Natural killer cell (primary cell): ENCODE results near the gene PLCB1. TPM values are rescaled to one million over a fixed set of nuclear protein-coding genes. Genes with fewer than 3 reads are reported as not detected.

Experiments
- ATAC-seq, 3 donors: fragments of 150-1000 bp in 2 of 3; fragments of 200-7000 bp in 1 of 3; cut with Tn5 transposase; 1 replicate in 1 of 3; 2 replicates in 2 of 3; pipeline ENCODE4 v1.10.0; 2021; ENCODE audit warnings: mild to moderate bottlenecking in 2 of 3, moderate library complexity in 2 of 3
- DNase-seq, 2 donors: peaks; one replicate each; pipeline versions ENCODE4 v3.0.0 to v3.0.0-alpha.2; 2013 to 2021; ENCODE audit warnings: mixed read lengths in 1 of 2
- H3K27ac ChIP-seq: one replicate; pipeline ENCODE4 v1.5.1; 2013; ENCODE audit warnings: mild to moderate bottlenecking, low read length
- H3K27me3 ChIP-seq: one replicate; pipeline ENCODE4 v1.6.1; 2013; ENCODE audit warnings: low read length; ENCODE audit not compliant: control insufficient read depth, insufficient read depth
- H3K36me3 ChIP-seq: one replicate; pipeline ENCODE4 v1.6.1; 2013; ENCODE audit warnings: low read length; ENCODE audit not compliant: control insufficient read depth, insufficient read depth
- H3K4me1 ChIP-seq: one replicate; pipeline ENCODE4 v1.6.1; 2013; ENCODE audit warnings: low read length; ENCODE audit not compliant: control insufficient read depth, insufficient read depth
- H3K4me3 ChIP-seq: one replicate; pipeline ENCODE4 v1.5.1; 2013; ENCODE audit warnings: low read length
- H3K9me3 ChIP-seq: one replicate; pipeline ENCODE4 v1.6.1; 2013; ENCODE audit warnings: low read length; ENCODE audit not compliant: control insufficient read depth, insufficient read depth
- H3K27ac Mint-ChIP-seq, 2 donors: one replicate each; pipeline ENCODE4 v1.8.0; 2022; ENCODE audit warnings: mild to moderate bottlenecking in 2 of 2, mixed read lengths in 2 of 2, moderate library complexity in 1 of 2
- H3K27me3 Mint-ChIP-seq, 2 donors: one replicate each; pipeline ENCODE4 v1.8.0; 2022; ENCODE audit warnings: low read depth in 2 of 2, mixed read lengths in 2 of 2
- H3K36me3 Mint-ChIP-seq: one replicate; pipeline ENCODE4 v1.8.0; 2022; ENCODE audit warnings: mixed read lengths
- H3K4me1 Mint-ChIP-seq, 2 donors: one replicate each; pipeline ENCODE4 v1.8.0; 2022; ENCODE audit warnings: mixed read lengths in 2 of 2
- H3K4me3 Mint-ChIP-seq: one replicate; pipeline ENCODE4 v1.8.0; 2022; ENCODE audit warnings: mild to moderate bottlenecking, moderate library complexity, mixed read lengths
- H3K9me3 Mint-ChIP-seq, 2 donors: one replicate each; pipeline ENCODE4 v1.8.0; 2022; ENCODE audit warnings: mixed read lengths in 2 of 2
- WGBS: methylation state at CpG from one replicate; pipeline ENCODE4 v1.1.7; 2013; ENCODE audit warnings: missing lambda C conversion rate; ENCODE audit not compliant: insufficient coverage; 5-methylcytosine and 5-hydroxymethylcytosine counted together
- intact Hi-C: fragments of 100-400 bp; cut with micrococcal nuclease; formaldehyde crosslinking; loops from one replicate; pipeline ENCODE4 v1.14.2; 2022
- total RNA-seq, 4 donors: library from RNA; stranded (reverse); fragments of 120-200 nt in 1 of 4; gene quantifications; one replicate each; pipeline versions ENCODE4 v1.2.3 to v1.2.4, GENCODE V29; 2013 to 2022
- TF ChIP-seq, protein P1 (sequence below): fragments of 200-600 bp; IDR thresholded peaks from one replicate; pipeline ENCODE4 v1.8.0; 2022; ENCODE audit warnings: antibody characterized with exemption

Gene PLCB1
- total RNA-seq, 3 donors from 2014 or later (not counting 1 experiment from before 2014, with no cell fraction given): 48.7 to 66.2 (median 57.7) TPM

DNA sequence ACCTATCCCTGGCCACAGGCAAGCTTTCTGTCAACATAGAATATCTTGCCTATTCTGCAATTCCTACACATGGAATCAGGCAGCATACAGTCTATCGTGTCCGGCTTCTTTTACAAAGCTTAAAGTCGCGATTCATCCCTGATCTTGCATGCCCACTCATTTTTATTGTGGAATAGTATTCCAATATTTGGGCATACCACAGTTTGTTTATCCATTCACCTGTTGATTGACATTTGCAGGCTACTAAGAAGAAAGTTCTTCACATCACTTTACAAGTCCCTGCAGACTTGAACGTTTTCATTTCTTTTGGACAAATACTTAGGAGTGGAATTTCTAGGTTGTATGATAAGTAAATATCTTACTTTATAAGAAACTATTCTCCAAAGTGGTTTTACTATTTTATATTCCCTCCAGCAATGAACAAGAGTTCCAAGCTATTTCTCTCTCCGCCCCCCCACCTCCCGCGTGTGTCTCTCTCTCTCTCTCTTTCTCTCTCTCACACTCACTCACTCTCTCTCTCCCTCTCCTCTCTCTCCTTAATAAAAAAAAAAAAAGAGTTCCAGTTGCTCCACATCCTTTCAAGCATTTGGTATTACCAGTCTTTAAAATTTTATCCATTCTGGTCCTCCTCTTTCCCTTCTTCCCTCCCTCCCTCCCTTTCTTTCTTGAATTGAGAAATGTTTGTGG is 1.1 kb upstream of the PLCB1 start:
- H3K27ac Mint-ChIP-seq: no peak overlapping the region
- H3K36me3 ChIP-seq: no peaks in the 10 kb centered on the region
- DNase-seq: no peak
- H3K9me3 ChIP-seq: no peaks in the 10 kb centered on the region
- H3K4me1 Mint-ChIP-seq: peaks cover 38 to 41% of the 10 kb centered on the region in 2 donors
- H3K4me1 ChIP-seq: peaks cover 16% of the 10 kb centered on the region
- no peaks in the 10 kb centered on the region for H3K27me3 ChIP-seq
- H3K36me3 Mint-ChIP-seq: no peaks in the 10 kb centered on the region
- H3K9me3 Mint-ChIP-seq: no peaks in the 10 kb centered on the region
- H3K27ac ChIP-seq: no peak overlapping the region
- intact Hi-C loops: loop anchor here (5.0 kb wide), 2 partner anchors 81 to 89 kb away; no protein-coding TSS in a partner anchor
- H3K4me3 ChIP-seq: no peak overlapping the region
- TF ChIP-seq, protein P1, sequence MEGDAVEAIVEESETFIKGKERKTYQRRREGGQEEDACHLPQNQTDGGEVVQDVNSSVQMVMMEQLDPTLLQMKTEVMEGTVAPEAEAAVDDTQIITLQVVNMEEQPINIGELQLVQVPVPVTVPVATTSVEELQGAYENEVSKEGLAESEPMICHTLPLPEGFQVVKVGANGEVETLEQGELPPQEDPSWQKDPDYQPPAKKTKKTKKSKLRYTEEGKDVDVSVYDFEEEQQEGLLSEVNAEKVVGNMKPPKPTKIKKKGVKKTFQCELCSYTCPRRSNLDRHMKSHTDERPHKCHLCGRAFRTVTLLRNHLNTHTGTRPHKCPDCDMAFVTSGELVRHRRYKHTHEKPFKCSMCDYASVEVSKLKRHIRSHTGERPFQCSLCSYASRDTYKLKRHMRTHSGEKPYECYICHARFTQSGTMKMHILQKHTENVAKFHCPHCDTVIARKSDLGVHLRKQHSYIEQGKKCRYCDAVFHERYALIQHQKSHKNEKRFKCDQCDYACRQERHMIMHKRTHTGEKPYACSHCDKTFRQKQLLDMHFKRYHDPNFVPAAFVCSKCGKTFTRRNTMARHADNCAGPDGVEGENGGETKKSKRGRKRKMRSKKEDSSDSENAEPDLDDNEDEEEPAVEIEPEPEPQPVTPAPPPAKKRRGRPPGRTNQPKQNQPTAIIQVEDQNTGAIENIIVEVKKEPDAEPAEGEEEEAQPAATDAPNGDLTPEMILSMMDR: no peak
- no peak for ATAC-seq
- H3K27me3 Mint-ChIP-seq: peaks cover 8 to 16% of the 10 kb centered on the region in 2 donors
- 84% methylated on average over 7 of the region's 8 CpGs for WGBS
- H3K4me3 Mint-ChIP-seq: peak overlapping the region; percentile 57

DNA sequence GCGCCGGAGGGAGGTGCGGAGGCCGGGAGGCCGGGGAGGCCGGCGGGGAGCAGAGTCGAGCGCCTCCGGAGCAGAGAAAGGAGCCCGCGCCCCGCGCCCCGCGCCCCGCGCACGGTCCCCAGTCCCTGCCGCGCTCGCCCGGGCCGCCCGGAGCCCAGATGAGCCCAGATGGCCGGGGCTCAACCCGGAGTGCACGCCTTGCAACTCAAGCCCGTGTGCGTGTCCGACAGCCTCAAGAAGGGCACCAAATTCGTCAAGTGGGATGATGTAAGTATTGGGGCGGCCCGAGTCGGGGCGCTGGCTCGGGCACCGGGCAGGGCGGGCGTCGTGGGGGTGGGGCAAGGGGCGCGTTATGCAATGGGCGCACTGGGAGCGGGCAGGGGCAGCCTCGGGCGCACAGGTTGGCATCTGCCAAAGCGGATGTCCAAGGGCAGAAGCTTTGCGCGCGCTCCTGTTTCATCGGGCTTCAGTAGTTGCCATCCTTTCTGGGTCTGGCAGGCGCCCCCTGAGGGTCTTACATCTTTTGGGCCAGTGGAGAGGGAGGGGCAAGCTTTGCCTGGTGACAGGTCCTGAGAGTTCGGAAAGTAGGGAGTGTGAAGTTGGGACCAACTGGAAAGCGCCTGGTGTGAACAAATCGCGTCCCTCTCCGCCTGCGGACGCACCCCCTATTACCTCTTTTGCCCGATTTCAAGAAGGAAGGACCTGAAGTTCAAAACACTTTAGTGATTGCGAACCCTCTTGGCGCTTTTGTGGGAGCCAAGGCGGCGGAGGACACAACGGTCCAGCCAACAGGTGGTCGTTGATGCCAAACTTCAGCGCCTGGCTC is 631 bp downstream of the PLCB1 start:
- H3K9me3 Mint-ChIP-seq: no peaks in the 10 kb centered on the region
- TF ChIP-seq, protein P1: no peak
- peak overlapping the region in 1 of 2 donors; percentile 78 for H3K27ac Mint-ChIP-seq
- peaks cover 41 to 49% of the 10 kb centered on the region in 2 donors for H3K4me1 Mint-ChIP-seq
- Histone ChIP-seq H3K27me3 (no peaks in the 10 kb centered on the region), H3K27ac (no peak overlapping the region), H3K36me3 (no peaks in the 10 kb centered on the region), H3K4me1 (peaks cover 16% of the 10 kb centered on the region), H3K9me3 (no peaks in the 10 kb centered on the region), H3K4me3 (peak overlapping the region; percentile 81)
- peak overlapping the region; percentile 92 for H3K4me3 Mint-ChIP-seq
- DNase-seq (peak; percentile 38 to 49), ATAC-seq (peak; percentile 14 to 38 (median 36))
- under 1% methylated on average over 68 of the region's 68 CpGs for WGBS
- intact Hi-C loops: loop anchor here (1.0 to 5.0 kb wide), 6 partner anchors 24 to 590 kb away; no protein-coding TSS in a partner anchor
- no peaks in the 10 kb centered on the region for H3K36me3 Mint-ChIP-seq
- H3K27me3 Mint-ChIP-seq: peaks cover 4 to 6% of the 10 kb centered on the region in 2 donors

DNA sequence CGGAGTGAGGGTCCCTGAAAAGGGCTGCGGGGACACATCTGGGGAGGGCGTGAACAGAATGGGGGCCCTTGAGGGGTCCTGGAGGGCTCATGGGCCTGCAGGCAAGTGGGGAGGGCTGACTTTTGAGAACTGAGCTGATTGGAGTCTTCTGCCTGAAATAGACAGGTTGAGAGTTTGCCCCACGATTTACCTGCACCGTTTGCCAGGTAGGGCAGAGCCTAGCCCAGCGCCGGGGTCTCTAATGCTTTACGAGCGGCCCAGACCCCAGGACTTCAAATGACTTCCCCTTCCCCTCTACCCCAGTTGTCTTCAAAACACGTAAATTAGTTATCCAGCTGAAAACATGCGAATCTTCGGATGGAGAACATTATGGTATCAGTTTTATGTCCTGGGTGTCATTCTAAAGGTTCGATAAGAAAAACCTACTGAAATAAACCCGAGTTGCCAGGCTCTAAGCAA is 1.3 kb downstream of the PLCB1 start:
- H3K4me1 Mint-ChIP-seq: peaks cover 41 to 55% of the 10 kb centered on the region in 2 donors
- peak overlapping the region; percentile 92 for H3K4me3 Mint-ChIP-seq
- WGBS: 13% methylated on average over 11 of the region's 14 CpGs
- Histone ChIP-seq H3K9me3 (no peaks in the 10 kb centered on the region), H3K27me3 (no peaks in the 10 kb centered on the region), H3K36me3 (no peaks in the 10 kb centered on the region), H3K4me1 (peaks cover 16% of the 10 kb centered on the region), H3K4me3 (peak overlapping the region; percentile 81), H3K27ac (no peak overlapping the region)
- H3K9me3 Mint-ChIP-seq: no peaks in the 10 kb centered on the region
- DNase-seq: no peak
- no peak for ATAC-seq
- peaks cover 4 to 6% of the 10 kb centered on the region in 2 donors for H3K27me3 Mint-ChIP-seq
- no peaks in the 10 kb centered on the region for H3K36me3 Mint-ChIP-seq
- intact Hi-C loops: loop anchor here (2.0 to 5.0 kb wide), 4 partner anchors 23 to 171 kb away; no protein-coding TSS in a partner anchor
- TF ChIP-seq, protein P1: no peak
- H3K27ac Mint-ChIP-seq: peak overlapping the region in 1 of 2 donors; percentile 78
